Naive thymus-derived CD8-positive, alpha-beta T cell (primary cell): ENCODE results near the gene ICA1. TPM values are rescaled to one million over a fixed set of nuclear protein-coding genes. Genes with fewer than 3 reads are reported as not detected.
"Not testable (repeated sequence)": the region's sequence is repeated elsewhere in the genome, so short reads cannot be mapped to it uniquely, and the experiment has no call there.

Experiments used
- ATAC-seq, 2 donors: fragments of 150-1000 bp; cut with Tn5 transposase in 1 of 2; sonication (Bioruptor Pico), chemical (Tn5 transposase) in 1 of 2; 1 replicate in 1 of 2; 2 replicates in 1 of 2; pipeline ENCODE4 v1.10.0; 2021; ENCODE audit warnings: mild to moderate bottlenecking in 2 of 2, moderate library complexity in 2 of 2
- POLR2A ChIA-PET: fragments of 350-600 bp; sonication (Branson Sonifier 250); formaldehyde crosslinking; loops from one replicate; lab custom pipeline; 2021; ENCODE audit warnings: antibody characterized with exemption; lab: Charles Lee
- DNase-seq, 10 donors: peaks; one replicate each; pipeline versions ENCODE4 v3.0.0 to v3.0.0-alpha.2; 2020 to 2022
- H3K27ac Mint-ChIP-seq, 10 donors: one replicate each; pipeline ENCODE4 v1.8.0; 2020 to 2022; ENCODE audit warnings: mild to moderate bottlenecking in 10 of 10, mixed read lengths in 10 of 10, moderate library complexity in 4 of 10, inconsistent platforms in 1 of 10
- H3K27me3 Mint-ChIP-seq, 5 donors: one replicate each; pipeline ENCODE4 v1.8.0; 2021 to 2022; ENCODE audit warnings: mixed read lengths in 5 of 5
- H3K36me3 Mint-ChIP-seq, 3 donors: one replicate each; pipeline ENCODE4 v1.8.0; 2020 to 2022; ENCODE audit warnings: mixed read lengths in 3 of 3, mild to moderate bottlenecking in 2 of 3, inconsistent platforms in 1 of 3
- H3K4me1 Mint-ChIP-seq, 4 donors: one replicate each; pipeline ENCODE4 v1.8.0; 2021 to 2022; ENCODE audit warnings: mixed read lengths in 4 of 4
- H3K4me3 Mint-ChIP-seq, 10 donors: one replicate each; pipeline ENCODE4 v1.8.0; 2020 to 2022; ENCODE audit warnings: mild to moderate bottlenecking in 10 of 10, mixed read lengths in 10 of 10, moderate library complexity in 6 of 10, inconsistent platforms in 1 of 10
- H3K9me3 Mint-ChIP-seq, 9 donors: one replicate each; pipeline ENCODE4 v1.8.0; 2020 to 2022; ENCODE audit warnings: mixed read lengths in 9 of 9, mild to moderate bottlenecking in 3 of 9, inconsistent platforms in 1 of 9, moderate library complexity in 1 of 9
- polyA plus RNA-seq, 3 donors: library from polyadenylated mRNA; unstranded; fragments of 300-500 nt; fragmentation: Illumina TruSeq; gene quantifications; one replicate each; pipeline ENCODE4 v1.2.3, GENCODE V29; 2021
- total RNA-seq, 8 experiments: library from RNA in 2 of 8; stranded (reverse) in 2 of 8; gene quantifications; one replicate each; pipeline ENCODE4 v1.2.3 and lab custom pipeline; 2021 to 2026

ICA1 gene
- total RNA-seq, result under 1 TPM in 1 of 2 experiments, not detected in 1; 0.96 TPM
- polyA plus RNA-seq, result 1 to 10 TPM in 2 of 3 donors, under 1 TPM in 1; 0.71 to 1.3 (median 1.3) TPM
- 0 to 0.71 (median 0.36) reads per million in 6 experiments for total RNA-seq (lab: John Stamatoyannopoulos, UW)

DNA sequence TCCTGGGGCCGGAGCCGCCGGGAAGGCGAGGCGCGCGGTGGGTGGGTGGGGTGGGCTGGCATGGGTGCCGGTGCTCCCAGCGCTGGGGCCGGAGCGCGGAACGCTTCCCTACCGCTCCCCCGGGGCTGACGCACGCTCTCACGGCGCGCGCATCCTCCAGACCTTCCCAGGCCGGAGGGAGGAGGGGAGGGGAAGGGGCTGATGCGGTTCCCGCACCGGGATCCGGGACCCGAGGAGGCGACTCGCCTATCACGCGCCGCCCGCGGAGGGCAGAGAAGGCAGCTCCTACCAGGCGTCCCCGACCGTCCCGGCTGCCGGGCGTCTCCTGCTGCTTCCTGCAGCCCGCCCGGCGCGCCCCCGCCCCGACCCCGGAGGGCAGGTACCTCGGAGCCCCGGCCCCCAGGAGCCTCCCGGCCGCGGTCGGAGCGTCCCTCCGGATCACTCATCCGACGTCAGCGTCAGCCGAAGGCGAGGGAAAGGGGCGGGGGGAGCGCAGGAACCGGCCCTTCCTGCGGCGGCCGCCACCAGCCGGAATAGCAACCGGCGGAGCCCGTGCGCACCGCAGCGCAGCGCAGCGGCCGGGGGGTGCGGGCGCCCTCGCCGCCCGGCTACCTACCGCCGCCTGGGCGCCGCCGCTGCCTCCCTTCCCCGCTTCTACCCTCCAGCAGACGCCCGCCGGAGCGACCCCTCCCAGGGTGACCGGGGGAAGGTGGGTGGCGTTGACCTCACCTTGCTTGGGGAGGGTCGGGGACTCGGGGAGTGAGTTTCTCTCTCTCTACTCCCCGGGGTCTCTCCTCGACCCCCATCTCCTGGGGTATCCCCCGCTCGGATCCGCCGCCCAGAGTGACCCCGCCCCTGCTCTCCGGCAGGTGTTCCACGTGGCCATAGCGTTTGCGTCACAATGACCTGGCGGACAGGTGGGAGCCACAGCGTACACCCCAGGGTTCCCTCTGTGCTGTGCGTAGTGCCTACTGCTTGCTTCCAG, at the start of gene ICA1:
Gene ICA1 (minus strand): TSS at position 457 of the 985 bp plus-strand sequence. CDS start 26,241 bp downstream, outside the sequence.
- Mint-ChIP-seq H3K9me3 (peaks cover 0 to 3% (median 0%) of the 10 kb centered on the region in 9 donors), H3K4me1 (peaks cover 3 to 13% (median 8%) of the 10 kb centered on the region in 4 donors), H3K36me3 (peaks cover 0 to 11% (median 0%) of the 10 kb centered on the region in 3 donors), H3K27ac (no peak within 1 kb of the TSS), H3K27me3 (peaks cover 19 to 55% (median 52%) of the 10 kb centered on the region in 5 donors), H3K4me3 (peak within 1 kb of the TSS; percentile 56 to 80 (median 75))
- ATAC-seq, result peak in 1 of 2 donors; percentile 42
- peak in 4 of 10 donors; percentile 5 to 62 (median 12) for DNase-seq
- POLR2A ChIA-PET, result interaction anchor here (0.6 kb wide), 1 partner anchor 34 kb away, joined by 3 read pairs; no protein-coding TSS in a partner anchor

DNA sequence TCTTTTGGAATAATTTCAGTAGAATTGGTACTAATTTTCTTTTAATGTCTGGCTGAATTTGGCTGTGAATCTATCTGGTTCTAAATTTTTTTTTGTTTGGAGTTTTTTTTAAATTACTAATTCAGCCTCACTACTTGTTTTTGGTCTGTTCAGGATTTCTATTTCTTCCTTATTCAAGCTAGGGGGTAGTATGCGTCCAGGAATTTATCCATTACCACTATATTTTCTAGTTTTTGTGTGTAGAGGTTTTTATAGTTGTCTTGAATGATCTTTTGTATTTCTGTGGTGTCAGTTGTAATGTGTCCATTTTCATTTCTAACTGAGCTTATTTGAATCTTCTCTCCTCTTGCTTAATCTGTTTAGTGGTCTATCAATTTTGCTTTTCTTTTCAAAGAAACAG, 48.9 kb upstream of the ICA1 start:
- Mint-ChIP-seq H3K9me3 (peaks cover 0 to 34% (median 14%) of the 10 kb centered on the region in 9 donors), H3K4me1 (no peaks in the 10 kb centered on the region), H3K36me3 (peaks cover 0 to 8% (median 0%) of the 10 kb centered on the region in 3 donors), H3K27ac (no peak overlapping the region), H3K27me3 (peaks cover 24 to 48% (median 34%) of the 10 kb centered on the region in 5 donors), H3K4me3 (no peak overlapping the region)
- POLR2A ChIA-PET, result no interaction called here
- no peak for ATAC-seq
- no peak for DNase-seq

DNA sequence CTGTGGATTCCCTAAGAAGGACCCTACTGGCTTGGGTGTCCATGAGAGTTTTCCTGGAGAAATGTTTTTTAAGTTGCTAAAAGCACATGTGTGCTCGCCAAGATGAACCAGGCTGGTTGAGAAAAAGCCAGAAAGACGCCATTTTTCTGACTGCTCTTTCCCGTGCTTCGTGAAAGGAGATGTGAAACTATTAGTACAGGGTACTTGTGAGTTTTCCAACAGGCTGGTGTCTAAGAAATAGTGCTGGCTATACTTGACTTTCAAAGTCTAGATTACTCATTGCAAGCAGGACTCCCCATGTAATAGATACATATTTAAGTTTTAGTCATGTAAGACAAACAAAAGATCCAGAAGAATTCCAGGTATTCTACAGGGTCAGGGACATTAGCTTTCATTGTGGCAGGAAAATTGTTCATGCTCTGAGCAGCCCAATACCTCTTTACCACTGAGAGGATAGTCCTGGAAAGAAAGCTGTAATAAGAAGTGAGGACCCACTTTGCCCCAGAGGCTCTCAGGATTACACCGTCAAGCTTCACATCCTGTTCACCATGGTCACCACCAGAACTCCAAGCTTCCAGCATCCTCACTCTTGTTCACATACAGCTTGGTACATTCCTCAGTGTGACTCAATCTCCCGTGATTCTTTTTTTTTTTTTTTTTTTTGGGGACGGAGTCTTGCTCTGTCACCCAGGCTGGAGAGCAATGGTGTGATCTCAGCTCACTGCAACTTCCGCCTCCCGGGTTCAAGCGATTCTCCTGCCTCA, 43.8 kb upstream of the ICA1 start:
- Mint-ChIP-seq H3K36me3 (no peaks in the 10 kb centered on the region), H3K27me3 (peaks cover 3 to 22% (median 12%) of the 10 kb centered on the region in 5 donors), H3K27ac (no peak overlapping the region), H3K4me3 (no peak overlapping the region), H3K9me3 (no peaks in the 10 kb centered on the region), H3K4me1 (no peaks in the 10 kb centered on the region)
- POLR2A ChIA-PET, result no interaction called here
- DNase-seq, result no peak
- no peak for ATAC-seq

DNA sequence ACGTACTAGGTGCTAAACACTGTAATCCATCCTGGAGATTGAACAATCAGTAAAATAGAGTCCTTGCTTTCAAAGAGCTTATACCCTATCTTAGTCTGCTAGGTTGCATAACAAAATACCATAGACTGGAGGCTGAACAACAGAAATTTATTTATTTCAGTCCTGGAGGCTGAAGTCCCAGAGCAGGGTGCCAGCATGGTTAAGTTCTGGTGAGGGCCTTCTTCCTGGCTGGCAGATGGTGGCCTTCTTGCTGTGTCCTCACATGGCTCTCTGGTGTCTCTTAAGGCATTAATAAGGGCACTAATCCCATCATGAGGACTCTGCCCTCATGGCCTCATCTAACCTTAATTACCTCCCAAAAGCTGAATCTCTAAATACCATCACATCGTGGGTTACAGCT, 43.1 kb upstream of the ICA1 start:
- POLR2A ChIA-PET, result no interaction called here
- H3K27ac Mint-ChIP-seq, result no peak overlapping the region
- no peak for ATAC-seq
- no peaks in the 10 kb centered on the region for H3K9me3 Mint-ChIP-seq
- peaks cover 1 to 21% (median 12%) of the 10 kb centered on the region in 5 donors for H3K27me3 Mint-ChIP-seq
- no peak for DNase-seq
- H3K36me3 Mint-ChIP-seq, result no peaks in the 10 kb centered on the region
- no peak overlapping the region for H3K4me3 Mint-ChIP-seq
- no peaks in the 10 kb centered on the region for H3K4me1 Mint-ChIP-seq

DNA sequence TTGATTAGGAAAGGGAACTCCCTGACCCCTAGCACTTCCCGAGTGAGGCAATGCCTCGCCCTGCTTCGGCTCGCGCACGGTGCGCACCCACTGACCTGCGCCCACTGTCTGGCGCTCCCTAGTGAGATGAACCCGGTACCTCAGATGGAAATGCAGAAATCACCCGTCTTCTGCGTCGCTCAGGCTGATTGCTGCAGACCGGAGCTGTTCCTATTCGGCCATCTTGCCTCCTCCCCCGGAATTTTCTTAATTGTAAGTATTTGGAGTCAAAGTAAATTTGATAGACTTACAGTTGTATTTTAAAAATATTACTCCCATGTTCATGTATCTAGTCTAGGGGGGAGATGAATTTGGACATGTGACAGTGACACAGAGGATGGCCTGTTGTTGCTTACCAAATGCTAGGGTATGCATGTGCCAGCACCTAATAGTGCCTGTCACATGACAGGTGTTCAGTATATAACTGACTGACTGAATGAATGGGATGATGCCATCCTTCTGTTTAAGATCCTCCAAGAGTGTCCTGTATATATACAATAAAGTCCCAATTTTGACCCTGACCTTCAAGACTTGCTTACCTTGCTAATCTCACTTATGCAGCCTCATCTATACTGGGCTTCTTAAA, 42.0 kb upstream of the ICA1 start:
- ATAC-seq, result no peak

DNA sequence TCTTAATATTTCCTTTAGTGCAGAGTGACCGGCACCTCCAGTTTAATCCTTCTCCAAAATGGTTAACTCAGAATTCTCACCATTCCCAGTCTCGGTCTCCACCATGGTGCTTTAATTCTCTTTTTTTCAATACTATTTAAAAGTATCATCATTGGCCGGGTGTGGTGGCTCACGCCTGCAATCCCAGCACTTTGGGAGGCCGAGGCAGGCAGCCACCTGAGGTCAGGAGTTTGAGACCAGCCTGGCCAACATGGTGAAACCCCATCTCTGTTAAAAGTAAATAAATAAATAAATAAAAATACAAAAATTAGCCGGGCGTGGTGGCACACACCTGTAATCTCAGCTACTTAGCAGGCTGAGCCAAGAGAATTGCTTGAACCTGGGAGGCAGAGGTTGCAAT, 35.1 kb upstream of the ICA1 start:
- DNase-seq, H3K36me3 Mint-ChIP-seq, ATAC-seq, H3K4me1 Mint-ChIP-seq, H3K27ac Mint-ChIP-seq, H3K4me3 Mint-ChIP-seq, H3K9me3 Mint-ChIP-seq, POLR2A ChIA-PET: not testable (repeated sequence)
- H3K27me3 Mint-ChIP-seq, result peaks cover 7 to 24% (median 11%) of the 10 kb centered on the region in 5 donors

More for the DNA sequence above, 42.0 kb upstream of the ICA1 start:
- Mint-ChIP-seq H3K4me1 (no peaks in the 10 kb centered on the region), H3K4me3 (no peak overlapping the region), H3K9me3 (no peaks in the 10 kb centered on the region), H3K36me3 (no peaks in the 10 kb centered on the region), H3K27me3 (peaks cover 1 to 17% (median 12%) of the 10 kb centered on the region in 5 donors), H3K27ac (no peak overlapping the region)
- no peak for DNase-seq
- POLR2A ChIA-PET, result no interaction called here

DNA sequence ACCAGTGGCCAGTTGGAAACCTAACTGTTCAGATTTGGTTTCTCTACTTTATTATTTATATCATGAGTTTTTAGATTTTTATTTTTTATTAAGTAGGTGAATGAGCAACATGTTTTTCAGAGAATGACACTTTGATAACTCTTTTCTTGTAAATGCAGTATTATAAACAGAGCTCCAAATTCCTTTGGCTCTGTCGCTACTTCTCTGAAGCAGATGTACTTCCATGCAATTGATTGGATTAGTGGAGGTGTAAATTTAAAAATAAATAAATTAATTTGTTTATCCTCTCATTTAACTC, 34.3 kb upstream of the ICA1 start:
- peaks cover 7 to 28% (median 11%) of the 10 kb centered on the region in 5 donors for H3K27me3 Mint-ChIP-seq
- no peak overlapping the region for H3K27ac Mint-ChIP-seq
- DNase-seq (no peak), ATAC-seq (no peak)
- no peaks in the 10 kb centered on the region for H3K36me3 Mint-ChIP-seq
- peaks cover 0 to 2% (median 0%) of the 10 kb centered on the region in 4 donors for H3K4me1 Mint-ChIP-seq
- no peak overlapping the region for H3K4me3 Mint-ChIP-seq
- no peaks in the 10 kb centered on the region for H3K9me3 Mint-ChIP-seq
- POLR2A ChIA-PET, result interaction anchor here (0.6 kb wide), 1 partner anchor 34 kb away, joined by 3 read pairs; the partner anchor contains the start of gene ICA1

DNA sequence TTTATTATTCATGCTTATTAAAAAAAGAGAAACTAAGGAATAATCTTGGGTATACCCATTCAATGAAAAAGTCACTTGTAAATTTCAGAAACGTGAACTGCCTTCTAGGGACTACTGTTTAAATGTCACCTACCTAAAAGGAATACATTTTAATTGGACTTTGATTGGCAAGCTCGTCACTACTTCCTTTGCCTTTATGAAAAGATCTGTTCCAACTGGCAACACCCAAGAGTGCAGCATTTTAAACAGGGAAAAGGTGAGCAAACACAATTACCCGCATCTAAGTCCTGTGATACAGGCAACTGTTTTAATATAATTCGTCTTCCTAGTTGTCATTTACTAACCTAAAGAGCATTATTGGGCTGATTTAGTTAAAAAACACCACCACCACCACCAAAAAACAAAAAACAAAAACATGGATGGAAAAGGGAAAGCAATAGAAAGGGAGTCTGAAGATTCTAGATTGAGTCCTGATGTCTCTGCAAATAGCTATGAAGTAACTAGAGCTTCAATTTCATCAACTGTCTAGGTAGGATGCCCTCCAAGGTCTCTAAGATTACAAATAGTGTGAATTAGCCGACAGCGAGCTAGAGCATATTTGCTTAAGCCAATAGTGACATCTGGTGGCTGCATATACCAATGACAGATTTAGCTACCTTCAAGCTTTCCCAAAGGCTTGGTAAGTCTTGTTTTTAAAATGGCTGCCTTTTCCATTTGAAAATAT, 33.8 kb upstream of the ICA1 start:
- H3K9me3 Mint-ChIP-seq, result no peaks in the 10 kb centered on the region
- H3K27me3 Mint-ChIP-seq, result peaks cover 7 to 28% (median 11%) of the 10 kb centered on the region in 5 donors
- ATAC-seq (peak; percentile 85 to 89), DNase-seq (peak in 7 of 10 donors; percentile 2 to 58 (median 30))
- H3K36me3 Mint-ChIP-seq, result no peaks in the 10 kb centered on the region
- H3K27ac Mint-ChIP-seq, result no peak overlapping the region
- POLR2A ChIA-PET, result interaction anchor here (0.6 kb wide), 1 partner anchor 34 kb away, joined by 3 read pairs; the partner anchor contains the start of gene ICA1
- peaks cover 0 to 2% (median 0%) of the 10 kb centered on the region in 4 donors for H3K4me1 Mint-ChIP-seq
- no peak overlapping the region for H3K4me3 Mint-ChIP-seq

DNA sequence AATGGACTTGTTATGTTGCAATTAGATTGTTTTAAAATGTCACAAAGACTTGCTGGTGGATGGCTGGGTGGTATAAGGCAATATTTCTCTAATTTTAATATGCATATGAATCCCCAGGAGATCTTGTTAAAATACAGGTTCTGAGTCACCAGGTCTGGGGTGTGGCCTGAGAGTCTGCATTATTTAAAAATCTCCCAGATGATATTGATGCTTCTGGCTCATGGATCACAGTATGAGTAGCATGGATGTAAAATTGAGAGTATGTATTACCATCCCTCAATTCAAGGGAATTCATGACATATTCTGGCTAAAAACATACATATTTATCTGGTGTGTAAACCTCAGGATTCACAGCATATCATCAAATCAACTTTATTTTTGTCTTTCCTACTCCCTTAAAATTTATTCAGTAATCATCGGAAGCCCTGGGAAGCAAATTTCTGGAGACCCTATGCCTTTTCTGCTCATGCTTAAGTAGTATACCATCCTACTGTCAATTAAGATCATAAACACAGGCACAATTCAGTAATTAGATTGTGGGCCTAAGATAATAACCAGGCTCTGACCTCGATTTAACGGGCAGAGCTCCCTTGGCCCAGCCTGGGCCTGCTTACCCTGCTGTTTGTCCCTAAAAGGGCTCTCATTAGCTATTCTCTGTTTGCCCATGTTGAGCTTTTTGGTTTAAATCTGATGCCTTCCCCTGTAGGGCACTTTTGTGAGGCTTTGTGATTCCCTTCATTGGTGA, 29.6 kb upstream of the ICA1 start:
- ATAC-seq, result no peak
- no peak for DNase-seq
- H3K36me3 Mint-ChIP-seq, result no peaks in the 10 kb centered on the region
- no peak overlapping the region for H3K4me3 Mint-ChIP-seq
- POLR2A ChIA-PET, result no interaction called here
- no peak overlapping the region for H3K27ac Mint-ChIP-seq
- H3K4me1 Mint-ChIP-seq, result peaks cover 0 to 2% (median 0%) of the 10 kb centered on the region in 4 donors
- peaks cover 9 to 28% (median 11%) of the 10 kb centered on the region in 5 donors for H3K27me3 Mint-ChIP-seq
- H3K9me3 Mint-ChIP-seq, result no peaks in the 10 kb centered on the region

DNA sequence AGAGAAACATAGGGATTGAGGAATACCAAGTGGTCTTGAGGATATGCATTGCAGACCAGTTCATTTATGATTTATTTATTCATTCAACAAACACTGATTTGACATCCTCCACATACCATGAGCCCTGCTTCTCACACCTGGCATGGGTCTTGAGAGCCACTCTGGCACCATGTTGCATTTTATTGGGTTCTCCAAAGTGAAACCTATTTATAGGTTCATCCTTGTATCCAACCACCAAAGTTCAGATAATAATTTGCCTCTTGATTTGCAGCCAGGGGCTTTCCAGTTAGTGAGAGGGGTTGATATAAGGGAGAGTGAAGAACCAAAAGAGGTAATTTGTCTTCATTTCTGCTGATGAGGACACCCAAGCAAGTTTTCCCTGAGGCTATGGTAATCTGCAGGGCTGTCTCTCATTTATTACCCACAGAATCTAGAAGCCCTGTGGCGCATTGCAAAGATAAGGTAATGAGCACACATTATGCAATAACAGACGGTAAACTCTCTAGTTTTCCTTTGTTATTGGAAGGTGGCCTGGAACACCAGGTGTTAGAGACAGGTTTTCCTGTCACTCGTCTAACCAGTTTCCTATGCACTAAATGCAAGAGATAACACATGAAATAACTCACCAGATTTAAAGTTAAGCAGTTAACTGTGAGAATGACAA, 28.8 kb upstream of the ICA1 start:
- no peaks in the 10 kb centered on the region for H3K36me3 Mint-ChIP-seq
- H3K4me3 Mint-ChIP-seq, result no peak overlapping the region
- DNase-seq, result no peak
- H3K4me1 Mint-ChIP-seq, result peaks cover 0 to under 1% (median 0%) of the 10 kb centered on the region in 4 donors
- POLR2A ChIA-PET, result interaction anchor here (0.5 kb wide), 1 partner anchor 1937 kb away, joined by 3 read pairs; no protein-coding TSS in a partner anchor
- no peak for ATAC-seq
- H3K9me3 Mint-ChIP-seq, result no peaks in the 10 kb centered on the region
- no peak overlapping the region for H3K27ac Mint-ChIP-seq
- H3K27me3 Mint-ChIP-seq, result peaks cover 8 to 27% (median 11%) of the 10 kb centered on the region in 5 donors

DNA sequence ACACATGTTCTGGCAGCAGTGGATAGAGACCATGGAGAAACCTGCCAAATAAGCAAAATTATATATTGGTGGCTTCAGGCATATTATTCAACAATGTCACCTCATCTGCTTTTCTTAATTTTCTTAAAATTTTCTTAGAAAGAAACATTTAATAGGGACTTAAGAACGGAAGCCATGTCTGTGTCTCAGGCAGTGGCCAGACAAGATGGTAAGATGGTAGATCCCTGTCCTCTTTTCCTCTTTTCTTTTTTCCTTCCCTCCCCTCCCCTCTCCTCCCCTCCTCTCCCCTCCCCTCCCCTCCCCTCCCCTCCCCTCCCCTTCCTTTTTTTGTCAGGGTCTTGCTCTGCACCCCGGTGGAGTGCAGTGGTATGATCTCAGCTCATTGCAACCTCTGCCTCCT, 24.2 kb upstream of the ICA1 start:
- ATAC-seq, result no peak
- H3K9me3 Mint-ChIP-seq, result no peaks in the 10 kb centered on the region

More for the DNA sequence above, 24.2 kb upstream of the ICA1 start:
- Mint-ChIP-seq H3K36me3 (no peaks in the 10 kb centered on the region), H3K27me3 (peaks cover 0 to 4% (median 0%) of the 10 kb centered on the region in 5 donors), H3K4me1 (no peaks in the 10 kb centered on the region), H3K27ac (no peak overlapping the region), H3K4me3 (no peak overlapping the region)
- DNase-seq, result no peak
- POLR2A ChIA-PET, result no interaction called here
